K562 (cell line): ENCODE measurements around the gene BCORL1. TPM values are rescaled to one million over a fixed set of nuclear protein-coding genes. Genes with fewer than 3 reads are reported as not detected.

Source experiments
- ATAC-seq: fragments of 200-7000 bp; cut with Tn5 transposase; 3 replicates; pipeline ENCODE4 v1.9.1; 2020; ENCODE audit warnings: moderate library complexity
- BruUV-seq: library from RNA; stranded (reverse); fragments of 400-500 nt; replicated peaks from 2 replicates; lab custom pipeline; 2021; lab: Mats Ljungman, UMichigan
- CTCF ChIA-PET: fragments of 300-600 bp; formaldehyde crosslinking; extraction: SDS; loops from one replicate; lab custom pipeline; 2021; ENCODE audit warnings: low intra/inter-chr PET ratio; lab: Yijun Ruan, JAX
- POLR2A ChIA-PET: fragments of 300-600, 350-650 bp; sonication (Branson Sonifier 250); formaldehyde crosslinking; extraction: SDS; loops from one replicate; lab custom pipeline; 2021; ENCODE audit warnings: antibody characterized with exemption, inconsistent platforms; lab: Yijun Ruan, JAX
- DNase-seq, 4 experiments: peaks; one replicate each; pipeline versions ENCODE4 v3.0.0 to v3.0.0-alpha.2; 2011 to 2018; ENCODE audit warnings: low spot score in 3 of 4, mixed read lengths in 3 of 4; ENCODE audit errors: extremely low read depth in 1 of 4
- FAIRE-seq: peaks from 2 replicates; lab custom pipeline; 2011; peaks lifted over from hg19 to GRCh38; lab: Jason Lieb, UNC
- H2AFZ ChIP-seq: 2 replicates; pipeline ENCODE4 v1.6.0; 2011; ENCODE audit warnings: low read depth, low read length, control low read depth, inconsistent platforms
- H3K27ac ChIP-seq: fragments of 200-600 bp; 3 replicates; pipeline ENCODE4 v1.8.0; 2011; ENCODE audit warnings: low read depth, mild to moderate bottlenecking, control low read depth, inconsistent platforms, low read length, moderate library complexity, mixed read lengths; ENCODE audit errors: extremely low read depth
- H3K27me3 ChIP-seq, 2 experiments: fragments of 300-600 bp in 1 of 2; 2 replicates in 1 of 2; 3 replicates in 1 of 2; pipeline versions ENCODE4 v1.6.0 to v1.8.0; 2011; ENCODE audit warnings: inconsistent platforms in 2 of 2, low read length in 2 of 2, mild to moderate bottlenecking in 1 of 2, mixed read lengths in 1 of 2, moderate library complexity in 1 of 2; ENCODE audit not compliant: control insufficient read depth in 2 of 2, insufficient read depth in 2 of 2
- H3K36me3 ChIP-seq: fragments of 300-600 bp; 3 replicates; pipeline ENCODE4 v1.8.0; 2011; ENCODE audit warnings: mild to moderate bottlenecking, low read length, inconsistent platforms; ENCODE audit not compliant: control insufficient read depth, insufficient read depth
- H3K4me1 ChIP-seq, 2 experiments: fragments of 200-600 bp in 1 of 2; replicated peaks in 1 of 2; 2 replicates in 1 of 2; 3 replicates in 1 of 2; pipeline versions ENCODE4 v1.5.1 to v1.8.0; 2011; ENCODE audit warnings: inconsistent platforms in 2 of 2, low read length in 2 of 2, mild to moderate bottlenecking in 1 of 2, mixed read lengths in 1 of 2, moderate library complexity in 1 of 2; ENCODE audit not compliant: control insufficient read depth in 2 of 2, insufficient read depth in 2 of 2
- H3K4me2 ChIP-seq: 2 replicates; pipeline ENCODE4 v1.6.1; 2011; ENCODE audit warnings: low read length, control low read depth, inconsistent platforms, mixed read lengths; ENCODE audit not compliant: insufficient read depth
- H3K4me3 ChIP-seq: fragments of 200-600 bp; sonication (generic), shearing (Covaris generic); 2 replicates; pipeline ENCODE4 v1.5.1; 2016; ENCODE audit warnings: control low read depth, inconsistent platforms
- H3K79me2 ChIP-seq: fragments of 200-600 bp; 3 replicates; pipeline ENCODE4 v1.8.0; 2011; ENCODE audit warnings: low read length, inconsistent platforms; ENCODE audit not compliant: control insufficient read depth, insufficient read depth
- H3K9ac ChIP-seq, 2 experiments: 2 replicates each; pipeline versions ENCODE4 v1.6.0 to v1.6.1; 2011; ENCODE audit warnings: low read depth in 2 of 2, low read length in 2 of 2, control low read depth in 1 of 2, inconsistent platforms in 1 of 2, mild to moderate bottlenecking in 1 of 2, mixed read lengths in 1 of 2; ENCODE audit not compliant: insufficient read depth in 1 of 2
- H3K9me1 ChIP-seq: one replicate; pipeline ENCODE4 v1.6.0; 2011; ENCODE audit warnings: inconsistent platforms, mild to moderate bottlenecking, low read length, moderate library complexity; ENCODE audit not compliant: control insufficient read depth, insufficient read depth
- H3K9me3 ChIP-seq: replicated peaks from 2 replicates; pipeline ENCODE4 v1.5.1; 2011; ENCODE audit warnings: low read depth, low read length, inconsistent platforms; ENCODE audit not compliant: control insufficient read depth, insufficient read depth
- H4K20me1 ChIP-seq: replicated peaks from 2 replicates; pipeline ENCODE4 v1.6.1; 2011; ENCODE audit warnings: low read length, inconsistent platforms, mixed read lengths; ENCODE audit not compliant: control insufficient read depth, insufficient read depth
- ETS2 ChIP-seq: IDR thresholded peaks from 2 replicates; pipeline ENCODE4 v1.6.1; 2016; ENCODE audit warnings: borderline replicate concordance, missing genetic modification characterization, mild to moderate bottlenecking, moderate library complexity, missing compliant biosample characterization; ENCODE audit not compliant: poor library complexity, severe bottlenecking
- HCFC1 ChIP-seq: IDR thresholded peaks from 2 replicates; pipeline ENCODE4 v1.6.1; 2012; ENCODE audit warnings: low read depth, low read length, improper control_type of control experiment
- KLF13 ChIP-seq: fragments of 450-650 bp; IDR thresholded peaks from 2 replicates; pipeline ENCODE4 v1.6.1; 2016; ENCODE audit warnings: missing genetic modification characterization, low read depth, mild to moderate bottlenecking, missing compliant biosample characterization, moderate library complexity, borderline replicate concordance
- PPARD ChIP-seq: fragments of 250-450 bp; sonication (Bioruptor Pico); IDR thresholded peaks from 2 replicates; pipeline ENCODE4 v1.8.0; 2022; ENCODE audit warnings: inconsistent platforms, mild to moderate bottlenecking, moderate library complexity
- ZC3H4 ChIP-seq: sonication (generic); formaldehyde crosslinking; IDR thresholded peaks from 2 replicates; pipeline ENCODE4 v1.9.0; 2021; ENCODE audit warnings: missing genetic modification reagents, borderline replicate concordance
- ZNF143 ChIP-seq: sonication (generic); formaldehyde crosslinking; IDR thresholded peaks from 2 replicates; pipeline ENCODE4 v1.9.0; 2022; ENCODE audit warnings: mild to moderate bottlenecking, missing genetic modification reagents
- ZNF277 ChIP-seq: fragments of 250-450 bp; sonication (Bioruptor Pico); IDR thresholded peaks from 2 replicates; pipeline ENCODE4 v1.8.0; 2022; ENCODE audit warnings: inconsistent platforms, mild to moderate bottlenecking, moderate library complexity, borderline replicate concordance
- WGBS: fragments of 100-300 bp; shearing (Covaris generic); methylation state at CpG from one replicate; pipeline ENCODE4 v1.1.6; 2016; ENCODE audit warnings: low coverage, mixed read lengths; ENCODE audit not compliant: insufficient coverage; ENCODE audit errors: missing lambda C conversion rate; 5-methylcytosine and 5-hydroxymethylcytosine counted together
- in situ Hi-C: fragments of 300-500 bp; cut with MboI; formaldehyde crosslinking; loops from 4 replicates; pipeline ENCODE4 v1.15.0; 2018; ENCODE audit warnings: inconsistent platforms, mixed read lengths
- intact Hi-C: fragments of 100-400 bp; cut with micrococcal nuclease; formaldehyde crosslinking; loops from 2 replicates; pipeline ENCODE4 v1.14.2; 2022
- polyA plus RNA-seq, 8 experiments: library from polyadenylated mRNA; depleted of rRNA in 4 of 8; stranded (reverse) in 5 of 8; unstranded in 3 of 8; fragments of >200 nt; fragmentation: Nextera tagmentation in 2 of 8; fragmentation: Illumina TruSeq in 1 of 8; extraction: Ambion mirVana in 2 of 8; extraction: Trizol in 1 of 8; gene quantifications; 2 replicates each; pipeline versions ENCODE4 v1.2.1 to v1.2.3, GENCODE V29; 2011 to 2014; ENCODE audit warnings: inconsistent platforms in 1 of 8, missing spikeins in 1 of 8
- total RNA-seq, 7 experiments: library from RNA; depleted of rRNA in 6 of 7; stranded (reverse); fragments of >200 nt in 6 of 7; fragmentation: Illumina TruSeq in 2 of 7; extraction: Trizol in 2 of 7; gene quantifications; 2 replicates each; pipeline versions ENCODE4 v1.2.1 to v1.2.3, GENCODE V29; 2011 to 2021; ENCODE audit warnings: low replicate concordance in 1 of 7

Gene BCORL1
- total and polyA plus RNA-seq, 9 of the 15 experiments (the other 6 are each of a cell fraction or from before 2014, with no cell fraction given), result 0.48 to 29.6 (median 2.1) TPM

- no peaks in the 10 kb centered on the region for H3K9me3 ChIP-seq
- H3K9me1 ChIP-seq, result peaks cover 2% of the 10 kb centered on the region
- H3K27ac ChIP-seq, result peak overlapping the region; percentile 60; the same call in 2 of the 3 replicates
- no peak overlapping the region for H2AFZ ChIP-seq
- H4K20me1 ChIP-seq, result peaks cover 7% of the 10 kb centered on the region
- intact Hi-C loops (no loop called here), in situ Hi-C loops (no loop called here)
- no peak for FAIRE-seq
- H3K4me2 ChIP-seq, result no peak overlapping the region
- no peak for ATAC-seq
- peak overlapping the region in 1 of 2 experiments; percentile 78; a peak in 1 of 4 replicates for H3K9ac ChIP-seq
- H3K4me3 ChIP-seq, result no peak overlapping the region
- DNase-seq, result no peak
- ChIA-PET POLR2A (no interaction called here), CTCF (no interaction called here)
- H3K79me2 ChIP-seq, result peaks cover 85% of the 10 kb centered on the region
- WGBS, result 63% methylated on average over 3 of the region's 3 CpGs
- peaks cover 43 to 49% of the 10 kb centered on the region in 2 experiments for H3K4me1 ChIP-seq
- TF ChIP-seq ZNF143 (CRISPR knock-in tag), result no peak
- no peak for TF ChIP-seq ZNF277 (CRISPR knock-in tag)
- no peak for TF ChIP-seq KLF13 (tag)
- no peak for TF ChIP-seq HCFC1
- TF ChIP-seq PPARD (CRISPR knock-in tag), result no peak
- TF ChIP-seq ETS2 (tag), result no peak
- TF ChIP-seq ZC3H4 (CRISPR knock-in tag), result no peak
- BruUV-seq, result no TSS peak
- H3K36me3 ChIP-seq, result peaks cover 27% of the 10 kb centered on the region; the same call in 2 of the 3 replicates
- no peaks in the 10 kb centered on the region for H3K27me3 ChIP-seq
Observed at GRCh38 chrX:130090364-130090763, 107.9 kb downstream of the BCORL1 start.
